OCI-LY1 (cell line): ENCODE measurements around the gene LMX1B.
A peak's percentile ranks its signal among the peaks of the same experiment; 100 is the strongest.

Source experiments
- H2AFZ ChIP-seq: fragments of 200-600 bp; sonication (generic), shearing (Covaris generic); 2 replicates; pipeline ENCODE4 v1.6.0; 2014; ENCODE audit warnings: antibody characterized with exemption, mild to moderate bottlenecking, low read length
- H3F3A ChIP-seq: fragments of 200-600 bp; sonication (generic), shearing (Covaris generic); 2 replicates; pipeline ENCODE4 v1.6.0; 2014; ENCODE audit warnings: mild to moderate bottlenecking, antibody characterized with exemption, low read length, moderate library complexity; ENCODE audit not compliant: insufficient read depth
- H3K27ac ChIP-seq: fragments of 200-600 bp; sonication (generic); 2 replicates; pipeline ENCODE4 v1.5.1; 2014; ENCODE audit warnings: low read length, mixed run types, mild to moderate bottlenecking, low read depth; ENCODE audit not compliant: poor library complexity, severe bottlenecking
- H3K27me3 ChIP-seq: fragments of 200-600 bp; sonication (generic); 2 replicates; pipeline ENCODE4 v1.6.0; 2014; ENCODE audit warnings: antibody characterized with exemption, mild to moderate bottlenecking, low read length, moderate library complexity; ENCODE audit not compliant: insufficient read depth
- H3K36me3 ChIP-seq: fragments of 200-600 bp; sonication (generic); 2 replicates; pipeline ENCODE4 v1.6.1; 2014; ENCODE audit warnings: mild to moderate bottlenecking, antibody characterized with exemption, low read length, moderate library complexity, mixed read lengths; ENCODE audit not compliant: insufficient read depth
- H3K4me1 ChIP-seq: fragments of 200-600 bp; sonication (generic); 2 replicates; pipeline ENCODE4 v1.5.1; 2014; ENCODE audit warnings: mild to moderate bottlenecking, low read length, moderate library complexity; ENCODE audit not compliant: insufficient read depth, severe bottlenecking
- H3K4me2 ChIP-seq: fragments of 200-600 bp; sonication (generic), shearing (Covaris generic); 2 replicates; pipeline ENCODE4 v1.6.1; 2014; ENCODE audit warnings: low read length
- H3K4me3 ChIP-seq: fragments of 200-600 bp; sonication (generic); 2 replicates; pipeline ENCODE4 v1.5.1; 2014; ENCODE audit warnings: low read length, low read depth, mild to moderate bottlenecking, mixed read lengths; ENCODE audit not compliant: poor library complexity, severe bottlenecking
- H3K79me2 ChIP-seq: fragments of 200-600 bp; shearing (Covaris generic); 2 replicates; pipeline ENCODE4 v1.6.1; 2016; ENCODE audit warnings: mixed run types, low read length, mixed read lengths; ENCODE audit not compliant: insufficient read depth
- H3K9ac ChIP-seq: fragments of 200-600 bp; sonication (generic), shearing (Covaris generic); 2 replicates; pipeline ENCODE4 v1.6.1; 2014; ENCODE audit warnings: mild to moderate bottlenecking, low read length, mixed read lengths
- H3K9me2 ChIP-seq: fragments of 200-600 bp; sonication (generic), shearing (Covaris generic); 2 replicates; pipeline ENCODE4 v1.6.1; 2014; ENCODE audit warnings: low read depth, mild to moderate bottlenecking, low read length, mixed read lengths
- H3K9me3 ChIP-seq: fragments of 200-600 bp; shearing (Covaris generic); 2 replicates; pipeline ENCODE4 v1.6.1; 2014; ENCODE audit warnings: low read length, mixed read lengths
- H4K20me1 ChIP-seq: fragments of 200-600 bp; sonication (generic), shearing (Covaris generic); 2 replicates; pipeline ENCODE4 v1.6.0; 2016; ENCODE audit warnings: mild to moderate bottlenecking, low read length; ENCODE audit not compliant: insufficient read depth
- EZH2 ChIP-seq: fragments of 200-600 bp; sonication (generic), shearing (Covaris generic); IDR thresholded peaks from 2 replicates; pipeline ENCODE4 v1.8.0; 2017; ENCODE audit warnings: borderline replicate concordance, mixed run types, mild to moderate bottlenecking, antibody characterized with exemption, low read length, moderate library complexity, mixed read lengths
- TF ChIP-seq, protein P1 (sequence below): fragments of 200-600 bp; sonication (generic), shearing (Covaris generic); IDR thresholded peaks from 2 replicates; pipeline ENCODE4 v1.5.1; 2017; ENCODE audit warnings: mild to moderate bottlenecking, antibody characterized with exemption, low read length, moderate library complexity, mixed read lengths

The LMX1B gene

DNA sequence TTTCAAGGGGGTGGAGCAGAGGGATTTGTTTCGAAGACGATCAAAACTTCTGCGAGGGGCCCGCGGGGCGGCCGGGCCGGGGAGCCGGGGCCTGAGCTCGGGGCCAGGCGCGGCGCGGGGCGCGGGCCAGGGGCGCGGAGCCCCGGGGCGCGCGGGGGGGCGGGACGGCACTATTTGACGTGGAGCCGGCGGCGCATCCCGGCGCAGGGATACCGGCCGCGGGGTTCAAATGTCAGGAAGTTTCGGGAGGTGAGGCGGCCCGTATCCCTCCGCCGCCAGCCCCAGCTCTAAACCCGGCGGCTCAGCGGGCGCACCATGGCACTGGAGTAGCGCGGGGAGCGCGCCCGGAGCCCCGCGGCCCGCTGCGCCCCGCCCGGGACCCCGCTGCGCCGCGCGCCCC, at the start of gene LMX1B:
TSS of gene LMX1B (plus strand) at position 278 of the 400 bp plus-strand sequence. CDS start 522 bp downstream, outside the sequence.
- H2AFZ ChIP-seq: no peak within 1 kb of the TSS
- TF ChIP-seq, protein P1, sequence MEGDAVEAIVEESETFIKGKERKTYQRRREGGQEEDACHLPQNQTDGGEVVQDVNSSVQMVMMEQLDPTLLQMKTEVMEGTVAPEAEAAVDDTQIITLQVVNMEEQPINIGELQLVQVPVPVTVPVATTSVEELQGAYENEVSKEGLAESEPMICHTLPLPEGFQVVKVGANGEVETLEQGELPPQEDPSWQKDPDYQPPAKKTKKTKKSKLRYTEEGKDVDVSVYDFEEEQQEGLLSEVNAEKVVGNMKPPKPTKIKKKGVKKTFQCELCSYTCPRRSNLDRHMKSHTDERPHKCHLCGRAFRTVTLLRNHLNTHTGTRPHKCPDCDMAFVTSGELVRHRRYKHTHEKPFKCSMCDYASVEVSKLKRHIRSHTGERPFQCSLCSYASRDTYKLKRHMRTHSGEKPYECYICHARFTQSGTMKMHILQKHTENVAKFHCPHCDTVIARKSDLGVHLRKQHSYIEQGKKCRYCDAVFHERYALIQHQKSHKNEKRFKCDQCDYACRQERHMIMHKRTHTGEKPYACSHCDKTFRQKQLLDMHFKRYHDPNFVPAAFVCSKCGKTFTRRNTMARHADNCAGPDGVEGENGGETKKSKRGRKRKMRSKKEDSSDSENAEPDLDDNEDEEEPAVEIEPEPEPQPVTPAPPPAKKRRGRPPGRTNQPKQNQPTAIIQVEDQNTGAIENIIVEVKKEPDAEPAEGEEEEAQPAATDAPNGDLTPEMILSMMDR: no peak
- TF ChIP-seq EZH2: no peak
- no peaks in the 10 kb centered on the region for H3K9me2 ChIP-seq
- no peaks in the 10 kb centered on the region for H3K36me3 ChIP-seq
- H3K27ac ChIP-seq: no peak within 1 kb of the TSS
- H3K27me3 ChIP-seq: no peaks in the 10 kb centered on the region; the same call in 1 of the 2 replicates
- H3K4me1 ChIP-seq: no peaks in the 10 kb centered on the region
- no peaks in the 10 kb centered on the region for H4K20me1 ChIP-seq
- H3K79me2 ChIP-seq: no peaks in the 10 kb centered on the region
- no peaks in the 10 kb centered on the region for H3F3A ChIP-seq
- H3K9ac ChIP-seq: no peak within 1 kb of the TSS
- H3K4me2 ChIP-seq: no peak within 1 kb of the TSS
- H3K9me3 ChIP-seq: no peaks in the 10 kb centered on the region
- H3K4me3 ChIP-seq: no peak within 1 kb of the TSS

DNA sequence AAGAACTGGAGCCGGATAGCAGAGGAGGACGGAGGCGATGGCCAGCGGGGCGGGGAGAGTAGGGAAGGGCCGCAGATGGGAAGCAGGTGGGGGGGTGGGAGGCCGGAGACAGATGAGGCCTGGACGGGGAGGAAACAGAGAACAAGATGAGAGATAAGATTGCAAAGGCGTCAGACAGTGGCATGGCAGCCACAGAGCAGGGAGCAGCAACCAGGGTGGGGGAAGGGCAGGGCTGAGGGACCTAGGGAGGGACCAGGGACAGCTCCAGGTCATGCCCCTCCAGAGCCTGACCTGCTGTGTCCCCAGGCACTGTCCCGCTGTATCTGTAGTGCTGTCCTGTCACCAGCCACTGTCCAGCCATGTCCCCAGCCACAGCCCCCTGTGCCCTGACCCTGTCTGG, 49.6 kb upstream of the LMX1B start:
- no peak overlapping the region for H2AFZ ChIP-seq
- H3F3A ChIP-seq: no peaks in the 10 kb centered on the region
- no peaks in the 10 kb centered on the region; the same call in 1 of the 2 replicates for H3K27me3 ChIP-seq

DNA sequence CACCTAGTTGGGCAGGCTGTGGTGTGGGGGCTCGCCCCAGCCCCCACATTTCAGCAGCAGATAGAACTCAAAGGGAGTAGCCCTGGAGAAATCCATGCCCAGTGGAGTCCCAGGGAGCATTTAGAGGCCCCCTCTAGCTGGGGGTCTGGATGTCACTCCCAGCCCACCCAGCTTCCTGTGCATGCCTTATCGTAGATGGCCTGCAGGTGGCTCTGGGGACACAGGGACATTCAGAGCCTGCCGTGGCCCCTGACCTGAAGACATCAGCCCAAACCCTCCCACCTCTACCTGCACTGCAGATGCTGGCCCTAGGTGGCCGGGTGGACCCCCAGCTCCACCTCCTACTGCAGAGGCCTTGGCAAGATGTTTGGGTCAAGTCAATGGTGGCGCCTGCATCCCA, 49.0 kb upstream of the LMX1B start:
- no peaks in the 10 kb centered on the region for H3K36me3 ChIP-seq
- H3K27ac ChIP-seq: no peak overlapping the region
- H3K9me3 ChIP-seq: no peaks in the 10 kb centered on the region
- H3K4me1 ChIP-seq: no peaks in the 10 kb centered on the region
- H3F3A ChIP-seq: no peaks in the 10 kb centered on the region
- no peaks in the 10 kb centered on the region; the same call in 1 of the 2 replicates for H3K27me3 ChIP-seq
- H3K79me2 ChIP-seq: no peaks in the 10 kb centered on the region
- no peaks in the 10 kb centered on the region for H3K9me2 ChIP-seq
- H2AFZ ChIP-seq: no peak overlapping the region
- no peaks in the 10 kb centered on the region for H4K20me1 ChIP-seq
- no peak overlapping the region for H3K9ac ChIP-seq
- no peak overlapping the region for H3K4me3 ChIP-seq
- no peak overlapping the region for H3K4me2 ChIP-seq
- TF ChIP-seq, protein P1: 0 out of 2 replicates have a peak, but pooled peaks have one; percentile 14
- TF ChIP-seq EZH2: no peak

More for the DNA sequence above, 49.6 kb upstream of the LMX1B start:
- Histone ChIP-seq H3K9me2 (no peaks in the 10 kb centered on the region), H3K4me3 (no peak overlapping the region), H4K20me1 (no peaks in the 10 kb centered on the region), H3K9me3 (no peaks in the 10 kb centered on the region), H3K79me2 (no peaks in the 10 kb centered on the region), H3K9ac (no peak overlapping the region), H3K36me3 (no peaks in the 10 kb centered on the region), H3K4me1 (no peaks in the 10 kb centered on the region), H3K4me2 (no peak overlapping the region), H3K27ac (no peak overlapping the region)
- TF ChIP-seq EZH2: no peak
- TF ChIP-seq, protein P1: no peak
